Keratinocyte (primary cell): Measurements from ENCODE around the gene RGL4. TPM values are rescaled to one million over a fixed set of nuclear protein-coding genes. Genes with fewer than 3 reads are reported as not detected.

Source experiments
- DNase-seq: peaks from one replicate; pipeline ENCODE4 v3.0.0-alpha.2; 2011; ENCODE audit warnings: low read depth, missing footprints, low spot score
- FAIRE-seq: peaks from 2 replicates; lab custom pipeline; 2011; peaks lifted over from hg19 to GRCh38; lab: Jason Lieb, UNC
- H2AFZ ChIP-seq: 2 replicates; pipeline ENCODE4 v1.6.0; 2012; ENCODE audit warnings: low read length, control low read depth, inconsistent platforms; ENCODE audit not compliant: control insufficient read depth
- H3K27ac ChIP-seq: 2 replicates; pipeline ENCODE4 v1.5.1; 2011; ENCODE audit warnings: low read length; ENCODE audit not compliant: control insufficient read depth, insufficient read depth
- H3K27me3 ChIP-seq: 3 replicates; pipeline ENCODE4 v1.6.0; 2011; ENCODE audit warnings: low read length; ENCODE audit not compliant: control insufficient read depth, insufficient read depth; ENCODE audit errors: extremely low read depth
- H3K36me3 ChIP-seq, 2 experiments: 2 replicates in 1 of 2; 3 replicates in 1 of 2; pipeline ENCODE4 v1.5.1; 2011; ENCODE audit warnings: low read length in 2 of 2, mild to moderate bottlenecking in 1 of 2; ENCODE audit not compliant: control insufficient read depth in 2 of 2, insufficient read depth in 2 of 2; ENCODE audit errors: extremely low read depth in 1 of 2
- H3K4me1 ChIP-seq: 3 replicates; pipeline ENCODE4 v1.5.1; 2011; ENCODE audit warnings: low read length; ENCODE audit not compliant: control insufficient read depth, insufficient read depth; ENCODE audit errors: extremely low read depth
- H3K4me2 ChIP-seq: 3 replicates; pipeline ENCODE4 v1.6.0; 2011; ENCODE audit warnings: low read depth, low read length; ENCODE audit not compliant: control insufficient read depth, insufficient read depth; ENCODE audit errors: extremely low read depth
- H3K4me3 ChIP-seq, 3 experiments: fragments of 200-600 bp in 1 of 3; sonication (generic) in 1 of 3; 2 replicates in 2 of 3; 3 replicates in 1 of 3; pipeline ENCODE4 v1.5.1; 2011 to 2016; ENCODE audit warnings: low read length in 3 of 3, mild to moderate bottlenecking in 3 of 3, control low read depth in 2 of 3, inconsistent platforms in 1 of 3, low read depth in 1 of 3, mixed read lengths in 1 of 3, mixed run types in 1 of 3, moderate library complexity in 1 of 3; ENCODE audit not compliant: control insufficient read depth in 2 of 3, insufficient read depth in 2 of 3; ENCODE audit errors: extremely low read depth in 1 of 3
- H3K79me2 ChIP-seq: 2 replicates; pipeline ENCODE4 v1.6.0; 2012; ENCODE audit warnings: low read length; ENCODE audit not compliant: control insufficient read depth, insufficient read depth
- H3K9ac ChIP-seq: 3 replicates; pipeline ENCODE4 v1.6.0; 2011; ENCODE audit warnings: low read length; ENCODE audit not compliant: control insufficient read depth, insufficient read depth; ENCODE audit errors: extremely low read depth
- H3K9me1 ChIP-seq: 3 replicates; pipeline ENCODE4 v1.6.0; 2011; ENCODE audit warnings: low read length; ENCODE audit not compliant: control insufficient read depth, insufficient read depth; ENCODE audit errors: extremely low read depth
- H3K9me3 ChIP-seq: 2 replicates; pipeline ENCODE4 v1.5.1; 2012; ENCODE audit warnings: low read depth, low read length; ENCODE audit not compliant: control insufficient read depth
- H4K20me1 ChIP-seq: 3 replicates; pipeline ENCODE4 v1.6.0; 2011; ENCODE audit warnings: low read length; ENCODE audit not compliant: control insufficient read depth, insufficient read depth; ENCODE audit errors: extremely low read depth
- CTCF ChIP-seq, 3 experiments: IDR thresholded peaks in 1 of 3; conservative IDR thresholded peaks in 1 of 3; optimal IDR thresholded peaks in 1 of 3; 2 replicates in 2 of 3; 3 replicates in 1 of 3; pipeline versions ENCODE3 to v1.5.1; 2011; ENCODE audit warnings: low read length in 3 of 3, mild to moderate bottlenecking in 3 of 3, moderate library complexity in 2 of 3, control low read depth in 1 of 3, inconsistent platforms in 1 of 3; ENCODE audit not compliant: insufficient read depth in 2 of 3; ENCODE audit errors: extremely low read depth in 1 of 3
- EZH2 ChIP-seq: IDR thresholded peaks from one replicate; pipeline ENCODE4 v1.6.1; 2012; ENCODE audit warnings: inconsistent platforms, mild to moderate bottlenecking, low read length, moderate library complexity
- dilution Hi-C: fragments of 300-500 bp; cut with MboI; formaldehyde crosslinking; loops from one replicate; pipeline ENCODE4 v1.7.0; 2020; ENCODE audit warnings: low sequenced_read_pairs; ENCODE audit not compliant: extremely low pct_ligation_motif_present
- polyA plus RNA-seq, 5 experiments: library from polyadenylated mRNA; depleted of rRNA in 3 of 5; stranded (reverse) in 3 of 5; stranded (forward) in 1 of 5; unstranded in 1 of 5; fragments of >200 nt; gene quantifications; 1 replicate in 1 of 5; 2 replicates in 3 of 5; 3 replicates in 1 of 5; pipeline versions ENCODE4 v1.2.1 to v1.2.3, GENCODE V29; 2011 to 2012; ENCODE audit warnings: missing spikeins in 2 of 5, low read depth in 1 of 5, low replicate concordance in 1 of 5

Gene RGL4
- polyA plus RNA-seq, 1 donor (not counting 4 experiments of a cell fraction or from before 2014, with no cell fraction given) = not detected

- Histone ChIP-seq H3K4me3 (no peak overlapping the region), H3K4me2 (no peak overlapping the region), H3K9ac (no peak overlapping the region), H3K36me3 (peaks cover 29 to 31% of the 10 kb centered on the region in 2 experiments), H3K27me3 (no peaks in the 10 kb centered on the region), H3K79me2 (peaks cover 10% of the 10 kb centered on the region), H4K20me1 (no peaks in the 10 kb centered on the region), H3K4me1 (no peaks in the 10 kb centered on the region), H3K9me3 (no peaks in the 10 kb centered on the region), H3K9me1 (no peaks in the 10 kb centered on the region), H3K27ac (no peak overlapping the region), H2AFZ (no peak overlapping the region)
- FAIRE-seq = no peak
- dilution Hi-C loops = no loop called here
- TF ChIP-seq EZH2 (no peak), CTCF (optimal IDR thresholded peaks at IDR 0.05 in 1 of 3, IDR thresholded peaks at IDR 0.05 in 1 of 3, conservative IDR thresholded peaks at IDR 0.05 in 1 of 3; ENCODE audit: extremely low read depth in 1 of 3, insufficient read depth in 2 of 3, low read length in 3 of 3) (no peak)
- no peak for DNase-seq
These were observed 14.0 kb downstream of the RGL4 start for GRCh38 chr22:23704829-23705228.

- Histone ChIP-seq H4K20me1 (no peaks in the 10 kb centered on the region), H3K4me1 (no peaks in the 10 kb centered on the region), H3K36me3 (peaks cover 28 to 31% of the 10 kb centered on the region in 2 experiments), H3K27ac (no peak overlapping the region), H3K9ac (no peak overlapping the region), H3K4me2 (no peak overlapping the region), H3K79me2 (peaks cover 10% of the 10 kb centered on the region), H3K9me1 (no peaks in the 10 kb centered on the region), H3K4me3 (no peak overlapping the region), H2AFZ (no peak overlapping the region), H3K27me3 (no peaks in the 10 kb centered on the region), H3K9me3 (no peaks in the 10 kb centered on the region)
- FAIRE-seq = no peak
- dilution Hi-C loops = no loop called here
- TF ChIP-seq EZH2 (no peak), CTCF (optimal IDR thresholded peaks at IDR 0.05 in 1 of 3, IDR thresholded peaks at IDR 0.05 in 1 of 3, conservative IDR thresholded peaks at IDR 0.05 in 1 of 3; ENCODE audit: extremely low read depth in 1 of 3, insufficient read depth in 2 of 3, low read length in 3 of 3) (no peak)
- DNase-seq = no peak
These were observed 14.5 kb downstream of the RGL4 start for GRCh38 chr22:23705358-23705757.
